ENCODE measurements around the gene RBL1. TPM values are rescaled to one million over a fixed set of nuclear protein-coding genes. Genes with fewer than 3 reads are reported as not detected.

Gene RBL1
- total RNA-seq, 1 experiment from 2014 or later = 14.6 TPM

DNA sequence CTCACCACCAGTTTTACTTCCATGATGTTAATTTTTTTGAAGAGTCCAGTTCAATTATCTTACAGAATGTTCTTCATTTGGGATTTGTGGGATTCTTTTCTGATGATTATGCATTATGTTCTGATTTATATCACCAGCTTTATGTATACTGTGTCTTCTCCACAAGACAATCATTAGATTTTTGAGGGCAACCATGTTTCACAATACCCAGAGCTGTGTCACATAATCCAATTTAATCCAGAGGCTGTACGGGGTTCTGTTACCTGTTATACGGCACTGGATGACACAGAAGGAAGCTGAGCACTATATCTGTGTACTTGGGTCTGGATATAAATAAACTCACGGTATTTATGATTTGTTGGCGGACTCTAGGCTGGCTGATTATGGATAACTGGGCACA, 41.8 kb upstream of the RBL1 start:
- Histone ChIP-seq H3K9me2 (ENCODE audit: insufficient read depth) (no peaks in the 10 kb centered on the region), H3K4me1 (replicated peaks; ENCODE audit: insufficient read depth) (no peaks in the 10 kb centered on the region), H2AFZ (no peak overlapping the region), H3K4me2 (no peak overlapping the region), H3K4me3 (no peak overlapping the region), H3F3A (ENCODE audit: insufficient read depth, low read depth) (no peaks in the 10 kb centered on the region), H4K20me1 (ENCODE audit: insufficient read depth) (no peaks in the 10 kb centered on the region), H3K36me3 (ENCODE audit: low read depth) (no peaks in the 10 kb centered on the region), H3K27ac (no peak overlapping the region), H3K27me3 (ENCODE audit: insufficient read depth, low read depth) (no peaks in the 10 kb centered on the region), H3K79me2 (ENCODE audit: low read depth) (no peaks in the 10 kb centered on the region), H3K9me3 (ENCODE audit: insufficient read depth, low read depth) (no peaks in the 10 kb centered on the region)
- POLR2A ChIA-PET (ENCODE audit: unreplicated experiment) = no interaction called here
- no peak for DNase-seq
- no TSS peak for BruUV-seq (replicated peaks)
- CTCF ChIA-PET = interaction anchor here (0.6 kb wide), 1 partner anchor 532 kb away, joined by 3 read pairs; no protein-coding TSS in a partner anchor
- intact Hi-C loops (cut with micrococcal nuclease; ENCODE audit: unreplicated experiment) = no loop called here
- TF ChIP-seq, protein P1, sequence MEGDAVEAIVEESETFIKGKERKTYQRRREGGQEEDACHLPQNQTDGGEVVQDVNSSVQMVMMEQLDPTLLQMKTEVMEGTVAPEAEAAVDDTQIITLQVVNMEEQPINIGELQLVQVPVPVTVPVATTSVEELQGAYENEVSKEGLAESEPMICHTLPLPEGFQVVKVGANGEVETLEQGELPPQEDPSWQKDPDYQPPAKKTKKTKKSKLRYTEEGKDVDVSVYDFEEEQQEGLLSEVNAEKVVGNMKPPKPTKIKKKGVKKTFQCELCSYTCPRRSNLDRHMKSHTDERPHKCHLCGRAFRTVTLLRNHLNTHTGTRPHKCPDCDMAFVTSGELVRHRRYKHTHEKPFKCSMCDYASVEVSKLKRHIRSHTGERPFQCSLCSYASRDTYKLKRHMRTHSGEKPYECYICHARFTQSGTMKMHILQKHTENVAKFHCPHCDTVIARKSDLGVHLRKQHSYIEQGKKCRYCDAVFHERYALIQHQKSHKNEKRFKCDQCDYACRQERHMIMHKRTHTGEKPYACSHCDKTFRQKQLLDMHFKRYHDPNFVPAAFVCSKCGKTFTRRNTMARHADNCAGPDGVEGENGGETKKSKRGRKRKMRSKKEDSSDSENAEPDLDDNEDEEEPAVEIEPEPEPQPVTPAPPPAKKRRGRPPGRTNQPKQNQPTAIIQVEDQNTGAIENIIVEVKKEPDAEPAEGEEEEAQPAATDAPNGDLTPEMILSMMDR (conservative IDR thresholded peaks at IDR 0.05) = no peak
- TF ChIP-seq EZH2 (IDR thresholded peaks at IDR 0.05; ENCODE audit: low read depth) = no peak

DNA sequence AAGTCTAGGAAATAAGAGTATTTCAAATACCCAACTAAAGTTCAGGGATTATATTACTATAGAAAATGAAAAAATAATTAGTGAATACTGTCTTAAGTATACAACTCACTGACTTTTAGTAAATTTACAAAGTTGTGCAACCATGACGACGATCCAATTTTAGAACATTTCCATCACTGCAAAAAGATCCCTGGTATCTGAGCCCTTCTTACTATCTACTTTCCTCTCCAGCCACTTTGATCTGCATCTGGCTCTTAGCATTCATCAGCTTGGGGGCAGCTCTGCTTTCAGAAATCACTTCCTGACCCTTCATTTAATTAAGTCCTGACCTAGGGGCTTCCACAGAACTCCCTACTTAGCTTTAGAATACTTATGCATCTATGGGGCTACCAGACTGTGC, 38.2 kb upstream of the RBL1 start:
- intact Hi-C loops (cut with micrococcal nuclease; ENCODE audit: unreplicated experiment) = no loop called here
- Histone ChIP-seq H3K4me1 (replicated peaks; ENCODE audit: insufficient read depth) (no peaks in the 10 kb centered on the region), H3K27ac (no peak overlapping the region), H2AFZ (no peak overlapping the region), H3K36me3 (ENCODE audit: low read depth) (no peaks in the 10 kb centered on the region), H3K4me3 (no peak overlapping the region), H4K20me1 (ENCODE audit: insufficient read depth) (no peaks in the 10 kb centered on the region), H3F3A (ENCODE audit: insufficient read depth, low read depth) (no peaks in the 10 kb centered on the region), H3K27me3 (ENCODE audit: insufficient read depth, low read depth) (no peaks in the 10 kb centered on the region; the same call in 1 of the 2 replicates), H3K4me2 (no peak overlapping the region), H3K9me2 (ENCODE audit: insufficient read depth) (no peaks in the 10 kb centered on the region), H3K9me3 (ENCODE audit: insufficient read depth, low read depth) (no peaks in the 10 kb centered on the region), H3K79me2 (ENCODE audit: low read depth) (no peaks in the 10 kb centered on the region)
- DNase-seq = no peak
- ChIA-PET POLR2A (ENCODE audit: unreplicated experiment) (no interaction called here), CTCF (no interaction called here)
- TF ChIP-seq, protein P1 (conservative IDR thresholded peaks at IDR 0.05) = no peak
- no peak for TF ChIP-seq EZH2 (IDR thresholded peaks at IDR 0.05; ENCODE audit: low read depth)
- BruUV-seq (replicated peaks) = no TSS peak

DNA sequence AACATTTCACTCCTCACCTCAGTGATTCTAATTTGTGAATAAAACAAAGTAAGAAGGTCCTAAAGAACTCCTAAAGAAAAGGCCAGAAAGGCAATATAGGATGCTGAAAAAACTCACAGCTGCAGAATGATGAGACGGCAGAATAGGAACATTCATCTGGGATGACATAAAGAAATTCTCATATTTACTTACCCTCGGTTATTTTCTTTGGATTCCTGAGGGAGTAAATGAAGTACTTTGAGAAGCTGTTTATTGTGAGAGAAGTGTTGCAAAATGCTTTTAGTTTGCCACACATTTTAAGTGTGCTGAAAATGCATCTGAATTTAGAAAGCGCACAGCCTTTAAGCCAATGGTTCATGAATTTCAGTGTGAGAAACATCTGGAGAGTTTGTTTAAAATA, 35.7 kb upstream of the RBL1 start:
- intact Hi-C loops (cut with micrococcal nuclease; ENCODE audit: unreplicated experiment) = no loop called here
- DNase-seq = no peak
- CTCF ChIA-PET = no interaction called here
- H3K4me1 ChIP-seq (replicated peaks; ENCODE audit: insufficient read depth) = no peaks in the 10 kb centered on the region
- H3K27me3 ChIP-seq (ENCODE audit: insufficient read depth, low read depth) = no peaks in the 10 kb centered on the region; the same call in 1 of the 2 replicates
- no peaks in the 10 kb centered on the region for H3K79me2 ChIP-seq (ENCODE audit: low read depth)
- no peak for TF ChIP-seq EZH2 (IDR thresholded peaks at IDR 0.05; ENCODE audit: low read depth)
- TF ChIP-seq, protein P1 (conservative IDR thresholded peaks at IDR 0.05) = no peak
- H3K27ac ChIP-seq = no peak overlapping the region
- H3F3A ChIP-seq (ENCODE audit: insufficient read depth, low read depth) = no peaks in the 10 kb centered on the region
- H2AFZ ChIP-seq = no peak overlapping the region
- POLR2A ChIA-PET (ENCODE audit: unreplicated experiment) = no interaction called here
- H3K4me2 ChIP-seq = no peak overlapping the region
- H3K4me3 ChIP-seq = no peak overlapping the region
- H3K36me3 ChIP-seq (ENCODE audit: low read depth) = no peaks in the 10 kb centered on the region
- H4K20me1 ChIP-seq (ENCODE audit: insufficient read depth) = no peaks in the 10 kb centered on the region
- no TSS peak for BruUV-seq (replicated peaks)
- H3K9me2 ChIP-seq (ENCODE audit: insufficient read depth) = no peaks in the 10 kb centered on the region
- H3K9me3 ChIP-seq (ENCODE audit: insufficient read depth, low read depth) = no peaks in the 10 kb centered on the region

All from PC-9 (cell line).